KMS-11 (cell line): Measurements from ENCODE around the gene DSG4.
A peak's percentile ranks its signal among the peaks of the same experiment; 100 is the strongest.

Experiments
- H2AFZ ChIP-seq: fragments of 200-600 bp; sonication (generic); 2 replicates; pipeline ENCODE4 v1.6.1; 2016; ENCODE audit warnings: antibody characterized with exemption, mixed run types, low read depth
- H3K27ac ChIP-seq: fragments of 200-600 bp; sonication (generic); 2 replicates; pipeline ENCODE4 v1.6.1; 2016; ENCODE audit warnings: mild to moderate bottlenecking, mixed run types
- H3K27me3 ChIP-seq: fragments of 200-600 bp; sonication (generic); 2 replicates; pipeline ENCODE4 v1.6.1; 2017; ENCODE audit warnings: mild to moderate bottlenecking, low read depth, mixed run types, moderate library complexity; ENCODE audit not compliant: insufficient read depth
- H3K36me3 ChIP-seq: fragments of 200-600 bp; sonication (generic); 2 replicates; pipeline ENCODE4 v1.6.1; 2017; ENCODE audit warnings: mild to moderate bottlenecking, mixed run types; ENCODE audit not compliant: insufficient read depth
- H3K4me1 ChIP-seq: fragments of 200-600 bp; sonication (generic); 2 replicates; pipeline ENCODE4 v1.6.1; 2016; ENCODE audit warnings: mild to moderate bottlenecking, low read depth, mixed run types; ENCODE audit not compliant: poor library complexity, severe bottlenecking
- H3K4me2 ChIP-seq: fragments of 200-600 bp; sonication (generic); 2 replicates; pipeline ENCODE4 v1.7.0; 2016; ENCODE audit warnings: mild to moderate bottlenecking, mixed run types
- H3K4me3 ChIP-seq: fragments of 200-600 bp; sonication (generic); IDR thresholded peaks from 2 replicates; pipeline ENCODE4 v1.6.1; 2017; ENCODE audit warnings: low read depth, low read length, mixed read lengths; ENCODE audit not compliant: insufficient read depth
- H3K79me2 ChIP-seq: fragments of 200-600 bp; sonication (generic); 2 replicates; pipeline ENCODE4 v1.6.1; 2016; ENCODE audit warnings: low read depth, mixed run types; ENCODE audit not compliant: insufficient read depth
- H3K9ac ChIP-seq: fragments of 200-600 bp; sonication (generic); 2 replicates; pipeline ENCODE4 v1.6.1; 2016; ENCODE audit warnings: mild to moderate bottlenecking, mixed run types
- H4K20me1 ChIP-seq: fragments of 200-600 bp; sonication (generic); 2 replicates; pipeline ENCODE4 v1.6.1; 2016; ENCODE audit warnings: mild to moderate bottlenecking, mixed run types; ENCODE audit not compliant: insufficient read depth
- CTCF ChIP-seq: fragments of 200-600 bp; sonication (generic); conservative IDR thresholded peaks from 2 replicates; pipeline ENCODE4 v1.6.1; 2017; ENCODE audit warnings: low read depth, mild to moderate bottlenecking, antibody characterized with exemption, low read length, moderate library complexity, mixed read lengths

Gene DSG4

DNA sequence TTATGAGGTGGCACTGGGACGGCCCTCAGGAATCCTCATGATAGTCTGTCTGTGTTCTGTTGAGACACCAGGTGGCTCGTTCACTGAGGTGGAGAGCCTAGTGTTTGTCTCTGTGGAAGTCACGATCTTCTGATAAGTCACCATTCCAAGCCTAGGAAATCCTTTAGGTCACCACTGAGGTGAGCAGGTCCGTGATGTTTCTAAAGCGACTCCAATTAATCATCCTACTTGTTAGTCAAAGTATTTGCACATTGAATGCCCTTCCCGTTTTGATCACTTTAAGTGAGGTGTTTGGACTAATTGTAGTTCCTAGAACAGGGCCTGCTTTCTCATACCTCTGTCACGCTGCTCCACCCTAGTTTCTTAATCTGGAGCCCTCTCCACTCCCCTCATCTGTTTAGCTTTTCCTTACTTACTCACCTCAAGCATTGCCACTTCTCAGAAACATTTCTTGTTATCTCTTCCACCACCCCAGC is 42.9 kb downstream of the DSG4 start:
- Histone ChIP-seq H3K4me3 (no peak overlapping the region), H3K9ac (no peak overlapping the region), H2AFZ (no peak overlapping the region), H3K4me2 (no peak overlapping the region), H3K4me1 (no peaks in the 10 kb centered on the region), H3K27ac (no peak overlapping the region), H3K79me2 (no peaks in the 10 kb centered on the region), H3K27me3 (no peaks in the 10 kb centered on the region), H3K36me3 (no peaks in the 10 kb centered on the region), H4K20me1 (no peaks in the 10 kb centered on the region)
- TF ChIP-seq CTCF = no peak

GRCh38 chr18:31420032-31420431 is 43.5 kb downstream of the DSG4 start:
- Histone ChIP-seq H3K9ac (no peak overlapping the region), H3K79me2 (no peaks in the 10 kb centered on the region), H3K4me2 (no peak overlapping the region), H3K27ac (no peak overlapping the region), H3K4me3 (no peak overlapping the region), H3K36me3 (no peaks in the 10 kb centered on the region), H3K27me3 (no peaks in the 10 kb centered on the region), H3K4me1 (no peaks in the 10 kb centered on the region), H2AFZ (no peak overlapping the region), H4K20me1 (no peaks in the 10 kb centered on the region)
- TF ChIP-seq CTCF = no peak

DNA sequence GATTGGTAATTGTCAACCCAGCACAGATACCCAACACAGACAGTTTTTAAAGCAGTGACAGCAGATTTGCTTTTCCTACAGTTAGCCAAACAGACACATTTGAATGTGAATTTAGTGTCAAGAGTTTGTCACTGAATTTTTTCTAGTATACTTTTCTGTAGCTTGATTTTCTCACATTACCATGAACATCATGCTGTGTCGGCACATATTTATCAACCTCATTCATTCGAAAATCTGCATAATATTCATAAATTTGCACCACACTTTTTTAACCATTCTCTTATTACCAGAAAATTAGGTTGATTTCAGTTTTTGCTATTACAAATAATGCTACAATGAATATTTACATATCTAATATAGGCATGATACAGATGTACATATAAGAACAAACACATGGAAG is 43.9 kb downstream of the DSG4 start:
- Histone ChIP-seq H3K4me3 (no peak overlapping the region), H3K79me2 (no peaks in the 10 kb centered on the region), H2AFZ (no peak overlapping the region), H3K4me2 (no peak overlapping the region), H4K20me1 (no peaks in the 10 kb centered on the region), H3K9ac (no peak overlapping the region), H3K27me3 (no peaks in the 10 kb centered on the region), H3K4me1 (no peaks in the 10 kb centered on the region), H3K36me3 (no peaks in the 10 kb centered on the region), H3K27ac (no peak overlapping the region)
- no peak for TF ChIP-seq CTCF

DNA sequence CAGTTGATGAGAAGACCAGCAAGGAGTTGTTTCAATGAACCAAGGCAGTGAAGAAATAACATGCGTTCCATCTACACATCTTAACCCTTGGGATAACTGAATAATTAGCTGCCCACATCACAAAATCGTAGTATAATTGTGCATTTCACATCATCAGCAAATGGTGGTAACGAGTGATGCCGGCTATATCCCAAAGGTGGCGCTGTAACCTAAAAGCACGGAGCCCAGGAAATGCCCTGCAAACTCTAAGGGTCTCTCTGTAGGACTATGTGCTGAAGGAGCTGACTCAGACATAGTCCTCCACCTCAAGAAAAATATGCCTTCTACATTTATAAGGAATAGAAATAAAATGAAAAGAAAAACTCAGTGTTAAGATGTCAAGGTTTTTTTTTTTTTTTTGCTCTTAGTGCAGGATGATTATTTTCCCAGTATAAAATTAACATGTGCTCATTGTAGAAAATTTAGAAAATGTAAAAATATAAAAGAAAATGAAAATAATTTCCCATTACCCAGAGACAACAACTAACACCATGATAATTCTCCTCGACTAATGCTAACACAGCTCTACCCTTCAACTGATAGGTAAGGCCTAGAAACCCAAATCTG is 47.9 kb downstream of the DSG4 start:
- TF ChIP-seq CTCF = peak; percentile 94
- no peaks in the 10 kb centered on the region for H3K27me3 ChIP-seq
- H3K9ac ChIP-seq = no peak overlapping the region
- no peaks in the 10 kb centered on the region for H4K20me1 ChIP-seq
- no peak overlapping the region for H3K4me3 ChIP-seq
- H3K36me3 ChIP-seq = no peaks in the 10 kb centered on the region
- no peak overlapping the region for H3K4me2 ChIP-seq
- H2AFZ ChIP-seq = no peak overlapping the region
- H3K27ac ChIP-seq = no peak overlapping the region
- H3K79me2 ChIP-seq = no peaks in the 10 kb centered on the region
- H3K4me1 ChIP-seq = no peaks in the 10 kb centered on the region
